ENCODE results near the gene MTUS2.

GRCh38 chr13:29418026-29418425 is 597.9 kb downstream of the MTUS2 start:
- TF ChIP-seq CTCF (conservative IDR thresholded peaks at IDR 0.05 in 1 of 2, IDR thresholded peaks at IDR 0.05 in 1 of 2; ENCODE audit: low read depth in 1 of 2, low read length in 2 of 2) (no peak), EZH2 (IDR thresholded peaks at IDR 0.05; ENCODE audit: low read length, missing control alignments) (no peak)
